ENCODE results near the gene ATP13A4.

GRCh38 chr3:193594946-193595689, 40.4 kb upstream of the ATP13A4 start:
- TF ChIP-seq CTCF (IDR thresholded peaks at IDR 0.05; ENCODE audit: poor library complexity) = no peak
- TF ChIP-seq EZH2 (IDR thresholded peaks at IDR 0.05; ENCODE audit: borderline replicate concordance) = no peak
- no peak for TF ChIP-seq EZH2phosphoT487 (IDR thresholded peaks at IDR 0.05; ENCODE audit: low read depth, severe bottlenecking, unreplicated experiment)

All from hepatocyte (in vitro differentiated cells).